Measurements from ENCODE around the gene CYB561.

The CYB561 gene

GRCh38 chr17:63382826-63383225, 63.3 kb downstream of the CYB561 start:
- no peak for DNase-seq (ENCODE audit: low read depth, low spot score)
- no peak overlapping the region for H3K27ac ChIP-seq
